ENCODE results near the gene PTPN7. TPM values are rescaled to one million over a fixed set of nuclear protein-coding genes. Genes with fewer than 3 reads are reported as not detected.

PTPN7 gene
- polyA plus RNA-seq, 1 of the 3 experiments (the other 2 are of a cell fraction) = not detected

- Histone ChIP-seq H3K9ac (no peak overlapping the region), H3F3A (replicated peaks; ENCODE audit: insufficient read depth) (peaks cover 3% of the 10 kb centered on the region), H3K27me3 (ENCODE audit: insufficient read depth) (no peaks in the 10 kb centered on the region), H3K4me3 (ENCODE audit: low read depth in 2 of 2, low read length in 1 of 2) (no peak overlapping the region), H3K9me2 (no peaks in the 10 kb centered on the region), H3K9me3 (no peaks in the 10 kb centered on the region), H4K20me1 (ENCODE audit: insufficient read depth) (peaks cover 4% of the 10 kb centered on the region), H3K36me3 (replicated peaks in 1 of 2; ENCODE audit: control insufficient read depth in 1 of 2, insufficient read depth in 2 of 2, low read length in 1 of 2) (peaks cover 4 to 23% of the 10 kb centered on the region in 2 experiments), H3K27ac (ENCODE audit: low read depth in 2 of 2, low read length in 1 of 2) (no peak overlapping the region), H3K79me2 (ENCODE audit: insufficient read depth) (no peaks in the 10 kb centered on the region), H3K4me1 (ENCODE audit: control insufficient read depth in 1 of 2, insufficient read depth in 2 of 2, low read depth in 1 of 2, low read length in 1 of 2) (peaks cover 0 to 8% of the 10 kb centered on the region in 2 experiments; a peak in 1 of 4 replicates), H3K4me2 (no peak overlapping the region), H2AFZ (ENCODE audit: low read depth) (no peak overlapping the region)
- ChIA-PET CTCF (interaction anchor here (0.8 to 11.2 kb wide), 5 partner anchors 9 to 138 kb away, joined by 3 to 161 read pairs (median 19); partner anchors contain the start of genes ARL8A, ELF3 and GPR37L1), POLR2A (no interaction called here)
- WGBS (ENCODE audit: low lambda C conversion rate) = 93% methylated on average over 6 of the region's 8 CpGs
- DNase-seq = no peak
- TF ChIP-seq USF1 (IDR thresholded peaks at IDR 0.05; ENCODE audit: borderline replicate concordance, low read depth) = no peak
- no peak for TF ChIP-seq POLR2AphosphoS5 (IDR thresholded peaks at IDR 0.05; ENCODE audit: low read depth, low read length)
- TF ChIP-seq TEAD4 (IDR thresholded peaks at IDR 0.05; ENCODE audit: borderline replicate concordance, insufficient read depth) = no peak
- TF ChIP-seq RXRA (IDR thresholded peaks at IDR 0.05; ENCODE audit: borderline replicate concordance, low read depth) = no peak
- TF ChIP-seq FOSL2 (IDR thresholded peaks at IDR 0.05; ENCODE audit: borderline replicate concordance, low read depth) = no peak
- TF ChIP-seq NRF1 (IDR thresholded peaks at IDR 0.05; ENCODE audit: low read depth, low read length) = no peak
- no peak for TF ChIP-seq ZBTB33 (IDR thresholded peaks at IDR 0.05; ENCODE audit: borderline replicate concordance, low read depth)
- TF ChIP-seq RFX5 (IDR thresholded peaks at IDR 0.05; ENCODE audit: low read length) = no peak
- TF ChIP-seq MXI1 (IDR thresholded peaks at IDR 0.05; ENCODE audit: low read depth, low read length) = no peak
- no peak for TF ChIP-seq YY1 (IDR thresholded peaks at IDR 0.05; ENCODE audit: low read depth)
- TF ChIP-seq GATA2 (CRISPR knock-in tag; IDR thresholded peaks at IDR 0.05) = no peak
- TF ChIP-seq RAD21 (IDR thresholded peaks at IDR 0.05; ENCODE audit: low read length) = no peak
These were observed 30.7 kb downstream of the PTPN7 start for GRCh38 chr1:202129453-202130296.
